Loucy (cell line): ENCODE data around the gene DAPK1.

ENCODE experiments used
- EZH2phosphoT487 ChIP-seq: fragments of 200-600 bp; IDR thresholded peaks from 2 replicates; pipeline ENCODE4 v1.6.1; 2018; ENCODE audit warnings: antibody characterized with exemption, mild to moderate bottlenecking, moderate library complexity, borderline replicate concordance
- TF ChIP-seq, protein P1 (sequence below): fragments of 200-600 bp; sonication (generic); conservative IDR thresholded peaks from 2 replicates; pipeline ENCODE4 v1.5.1; 2014; ENCODE audit warnings: mild to moderate bottlenecking, antibody characterized with exemption, low read length

DNA sequence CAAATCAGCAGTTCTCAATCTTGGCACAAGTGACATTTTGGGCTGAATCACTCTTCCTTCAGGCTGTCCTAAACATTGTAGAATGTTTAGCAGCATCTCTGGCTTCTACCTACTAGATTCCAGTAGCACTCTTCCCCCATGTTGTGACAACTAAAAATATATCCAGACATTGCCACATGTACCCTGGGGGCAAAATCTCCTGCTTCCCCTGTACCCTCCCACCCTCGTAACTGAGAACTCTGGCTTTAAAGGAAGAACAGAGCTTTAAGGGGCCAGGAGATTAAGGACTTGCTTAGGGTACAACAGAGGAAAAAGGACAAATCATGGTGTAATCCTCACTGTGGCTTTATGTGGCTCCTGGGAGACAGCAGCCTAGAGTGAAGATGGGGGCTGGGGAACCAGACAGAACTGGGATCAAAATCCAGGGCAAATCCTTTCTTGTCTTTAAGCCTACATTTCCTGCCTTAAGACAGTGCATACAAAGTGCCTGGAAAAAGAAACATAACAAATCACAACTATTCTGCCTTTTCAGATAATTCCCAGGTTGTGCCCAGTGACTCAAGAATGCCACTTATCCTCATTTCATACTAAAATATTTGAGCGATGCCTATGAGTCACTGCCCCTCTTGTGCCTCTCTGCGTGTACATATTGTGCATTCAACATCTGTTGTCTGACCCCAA, 109.3 kb downstream of the DAPK1 start:
- TF ChIP-seq, protein P1, sequence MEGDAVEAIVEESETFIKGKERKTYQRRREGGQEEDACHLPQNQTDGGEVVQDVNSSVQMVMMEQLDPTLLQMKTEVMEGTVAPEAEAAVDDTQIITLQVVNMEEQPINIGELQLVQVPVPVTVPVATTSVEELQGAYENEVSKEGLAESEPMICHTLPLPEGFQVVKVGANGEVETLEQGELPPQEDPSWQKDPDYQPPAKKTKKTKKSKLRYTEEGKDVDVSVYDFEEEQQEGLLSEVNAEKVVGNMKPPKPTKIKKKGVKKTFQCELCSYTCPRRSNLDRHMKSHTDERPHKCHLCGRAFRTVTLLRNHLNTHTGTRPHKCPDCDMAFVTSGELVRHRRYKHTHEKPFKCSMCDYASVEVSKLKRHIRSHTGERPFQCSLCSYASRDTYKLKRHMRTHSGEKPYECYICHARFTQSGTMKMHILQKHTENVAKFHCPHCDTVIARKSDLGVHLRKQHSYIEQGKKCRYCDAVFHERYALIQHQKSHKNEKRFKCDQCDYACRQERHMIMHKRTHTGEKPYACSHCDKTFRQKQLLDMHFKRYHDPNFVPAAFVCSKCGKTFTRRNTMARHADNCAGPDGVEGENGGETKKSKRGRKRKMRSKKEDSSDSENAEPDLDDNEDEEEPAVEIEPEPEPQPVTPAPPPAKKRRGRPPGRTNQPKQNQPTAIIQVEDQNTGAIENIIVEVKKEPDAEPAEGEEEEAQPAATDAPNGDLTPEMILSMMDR, result no peak
- TF ChIP-seq EZH2phosphoT487, result no peak
